Measurements from ENCODE around the gene OR4D2.

- TF ChIP-seq EZH2 (IDR thresholded peaks at IDR 0.05; ENCODE audit: insufficient read depth, poor library complexity, severe bottlenecking) (no peak), EZH2phosphoT487 (IDR thresholded peaks at IDR 0.05; ENCODE audit: insufficient read depth, low read depth) (no peak)
Measured at GRCh38 chr17:58204796-58205195, 38.0 kb downstream of the OR4D2 start.

Data from GM23248 (cell line).